Measurements from ENCODE around the gene BRI3. TPM values are rescaled to one million over a fixed set of nuclear protein-coding genes. Genes with fewer than 3 reads are reported as not detected.

BRI3 gene
- total and polyA plus RNA-seq, 2 of the 8 experiments (the other 6 are each of a cell fraction or from before 2014, with no cell fraction given) = 77.5 to 93.4 TPM

Other genes starting within 250 kb of the BRI3 start
- gene LMTK2, start 174.8 kb upstream of the BRI3 start, total RNA-seq (2021; fragmentation: NEBNext Ultra II Directional; extraction: Animal tissue kit (Norgen Biotek cat#: 25700)) = 26.8 and 30.7 TPM in 2 replicates
- gene LMTK2, start 174.8 kb upstream of the BRI3 start, polyA plus RNA-seq (2011; rRNA removed) = 9.7 and 11.3 TPM in 2 replicates
- gene BHLHA15, start 70.2 kb upstream of the BRI3 start, total RNA-seq (2021; fragmentation: NEBNext Ultra II Directional; extraction: Animal tissue kit (Norgen Biotek cat#: 25700)) = 2.7 and 3.5 TPM in 2 replicates
- 1.1 and 2.2 TPM in 2 replicates for gene BHLHA15, start 70.2 kb upstream of the BRI3 start, polyA plus RNA-seq (2011; rRNA removed)
- gene TECPR1, start 29.5 kb upstream of the BRI3 start, total RNA-seq (2021; fragmentation: NEBNext Ultra II Directional; extraction: Animal tissue kit (Norgen Biotek cat#: 25700)) = 11.1 and 11.4 TPM in 2 replicates
- gene TECPR1, start 29.5 kb upstream of the BRI3 start, polyA plus RNA-seq (2011; rRNA removed) = 1.3 and 2.4 TPM in 2 replicates
- gene BAIAP2L1, start 119.4 kb downstream of the BRI3 start, total RNA-seq (2021; fragmentation: NEBNext Ultra II Directional; extraction: Animal tissue kit (Norgen Biotek cat#: 25700)) = 42.0 and 42.9 TPM in 2 replicates
- gene BAIAP2L1, start 119.4 kb downstream of the BRI3 start, polyA plus RNA-seq (2011; rRNA removed) = 19.2 and 24.7 TPM in 2 replicates